Epithelial cell of esophagus (primary cell): ENCODE data around the gene HIF3A.
"Not testable (repeated sequence)": the region's sequence is repeated elsewhere in the genome, so short reads cannot be mapped to it uniquely, and the experiment has no call there.

Experiments
- DNase-seq: peaks from one replicate; pipeline ENCODE4 v3.0.0; 2010; ENCODE audit warnings: low read depth
- H3K4me3 ChIP-seq: 2 replicates; pipeline ENCODE4 v1.5.1; 2011; ENCODE audit warnings: mild to moderate bottlenecking, low read length, control low read depth
- TF ChIP-seq, protein P1 (sequence below): IDR thresholded peaks from 2 replicates; pipeline ENCODE4 v1.5.1; 2011; ENCODE audit warnings: low read depth, mild to moderate bottlenecking, low read length, control low read depth, inconsistent platforms; ENCODE audit not compliant: insufficient read depth; ENCODE audit errors: missing control alignments

The HIF3A gene

DNA sequence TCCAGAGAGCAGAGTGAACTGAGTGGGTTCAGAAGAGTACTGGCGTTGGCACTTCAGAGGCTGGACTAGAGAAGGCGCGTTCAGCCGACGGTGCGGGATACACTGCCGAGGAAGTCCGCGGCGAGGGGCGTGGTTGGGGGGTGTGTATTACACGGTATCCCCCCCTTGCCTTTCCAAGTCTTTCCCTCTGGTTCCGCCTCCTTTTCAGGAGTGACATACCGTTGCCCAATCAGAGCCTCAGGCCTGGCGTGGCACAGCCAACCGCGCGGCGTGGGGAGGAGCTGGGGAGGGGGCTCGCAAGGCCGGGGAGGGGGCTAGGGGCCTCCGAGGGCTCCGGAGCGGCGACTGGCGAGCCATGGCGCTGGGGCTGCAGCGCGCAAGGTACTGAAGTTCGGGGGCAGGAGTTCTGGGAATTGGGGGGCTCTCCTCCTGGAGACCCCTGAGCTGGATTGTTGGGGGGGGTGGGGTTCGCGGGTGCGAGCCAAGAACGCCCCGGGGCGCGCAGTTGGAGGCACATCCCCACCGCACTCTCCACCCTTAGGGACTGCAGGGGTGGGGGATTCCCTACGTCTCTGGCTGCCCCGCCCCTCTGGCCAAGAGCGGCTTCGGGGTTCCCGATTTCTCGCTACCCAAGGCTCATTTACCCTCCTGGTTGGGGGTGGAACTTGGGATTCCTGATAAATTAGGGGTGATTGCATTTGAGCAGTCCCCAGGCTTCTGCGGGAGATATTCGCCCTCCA lies at the start of gene HIF3A:
Gene HIF3A (plus strand): TSS at position 321 of the 740 bp plus-strand sequence. CDS start 35 bp downstream, at position 356.
- peak within 1 kb of the TSS; percentile 30 for H3K4me3 ChIP-seq
- TF ChIP-seq, protein P1, sequence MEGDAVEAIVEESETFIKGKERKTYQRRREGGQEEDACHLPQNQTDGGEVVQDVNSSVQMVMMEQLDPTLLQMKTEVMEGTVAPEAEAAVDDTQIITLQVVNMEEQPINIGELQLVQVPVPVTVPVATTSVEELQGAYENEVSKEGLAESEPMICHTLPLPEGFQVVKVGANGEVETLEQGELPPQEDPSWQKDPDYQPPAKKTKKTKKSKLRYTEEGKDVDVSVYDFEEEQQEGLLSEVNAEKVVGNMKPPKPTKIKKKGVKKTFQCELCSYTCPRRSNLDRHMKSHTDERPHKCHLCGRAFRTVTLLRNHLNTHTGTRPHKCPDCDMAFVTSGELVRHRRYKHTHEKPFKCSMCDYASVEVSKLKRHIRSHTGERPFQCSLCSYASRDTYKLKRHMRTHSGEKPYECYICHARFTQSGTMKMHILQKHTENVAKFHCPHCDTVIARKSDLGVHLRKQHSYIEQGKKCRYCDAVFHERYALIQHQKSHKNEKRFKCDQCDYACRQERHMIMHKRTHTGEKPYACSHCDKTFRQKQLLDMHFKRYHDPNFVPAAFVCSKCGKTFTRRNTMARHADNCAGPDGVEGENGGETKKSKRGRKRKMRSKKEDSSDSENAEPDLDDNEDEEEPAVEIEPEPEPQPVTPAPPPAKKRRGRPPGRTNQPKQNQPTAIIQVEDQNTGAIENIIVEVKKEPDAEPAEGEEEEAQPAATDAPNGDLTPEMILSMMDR = no peak
- DNase-seq = no peak

DNA sequence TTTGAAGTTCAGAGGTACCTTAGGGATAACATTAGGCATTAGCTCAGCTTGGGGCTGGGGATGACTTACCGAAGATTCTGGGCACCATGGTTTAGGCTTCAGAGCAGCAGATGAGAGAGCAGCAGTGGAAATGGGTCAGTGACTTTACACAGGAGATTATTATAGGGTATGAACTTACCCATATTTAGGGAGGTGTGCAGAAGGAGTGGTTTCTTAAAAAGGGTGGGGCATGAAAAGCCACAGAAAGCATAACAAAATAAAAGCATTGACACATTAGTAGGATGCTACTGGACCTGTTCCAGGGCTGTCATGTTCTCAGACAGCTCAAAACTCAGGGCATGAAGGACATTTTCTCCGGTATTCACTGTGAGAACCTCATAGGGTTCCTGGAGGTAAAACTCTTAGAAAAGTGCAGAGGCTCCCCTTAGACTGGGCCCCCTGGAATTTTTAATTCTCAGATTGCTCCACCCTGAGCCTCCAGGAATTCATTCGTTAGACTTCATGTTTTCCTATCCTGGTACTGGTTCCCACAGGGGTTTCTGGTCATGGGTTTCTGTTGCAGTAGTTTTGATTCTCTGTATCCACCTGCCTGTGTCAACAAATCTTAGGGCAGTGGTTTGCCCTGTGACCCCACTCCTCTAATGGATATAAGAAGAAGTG lies 46.6 kb upstream of the HIF3A start:
- TF ChIP-seq, protein P1 = no peak
- H3K4me3 ChIP-seq = no peak overlapping the region
- no peak for DNase-seq

DNA sequence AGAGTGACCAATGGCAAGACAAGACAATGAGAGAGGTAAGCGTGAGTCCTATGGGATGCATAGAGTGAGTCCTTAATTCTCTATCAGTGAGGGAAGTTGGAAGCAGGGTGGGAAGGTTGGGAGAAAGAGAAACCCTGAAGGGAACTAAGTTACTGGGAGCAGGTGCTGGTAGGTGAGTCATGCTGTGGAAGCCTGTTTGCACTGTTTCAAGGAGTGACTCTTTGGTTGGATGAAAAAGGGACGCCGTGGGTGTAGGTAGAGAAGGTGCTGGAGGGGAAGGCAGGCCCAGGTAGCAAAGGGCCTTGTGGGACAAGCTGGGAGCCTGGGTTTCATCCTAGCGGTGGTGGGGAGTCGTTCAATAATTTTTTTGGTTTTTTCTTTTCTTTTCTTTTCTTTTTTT lies 45.4 kb upstream of the HIF3A start:
- H3K4me3 ChIP-seq = no peak overlapping the region
- TF ChIP-seq, protein P1 = no peak

DNA sequence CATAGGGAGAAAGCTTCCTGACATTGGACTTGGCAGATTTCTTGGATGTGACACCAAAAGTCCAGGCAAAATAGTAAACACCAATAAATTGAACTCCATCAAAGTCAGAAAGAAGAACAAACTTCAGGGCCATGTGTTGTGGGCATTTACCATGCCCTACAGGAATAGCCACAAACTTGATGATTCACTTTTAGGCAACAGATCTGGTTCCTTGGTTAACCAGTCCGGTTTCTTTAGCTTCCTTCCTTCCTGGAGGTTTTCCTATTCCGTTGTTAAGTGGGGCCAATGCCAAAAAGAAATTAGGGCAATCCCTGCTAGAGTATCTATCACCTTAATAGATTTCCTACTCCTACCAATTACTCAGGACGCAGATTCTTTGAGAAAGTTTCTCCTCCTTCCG lies 42.1 kb upstream of the HIF3A start:
- no peak overlapping the region for H3K4me3 ChIP-seq
- DNase-seq = peak; percentile 73
- TF ChIP-seq, protein P1 = no peak

More for the DNA sequence above, 45.4 kb upstream of the HIF3A start:
- DNase-seq = peak; percentile 85

DNA sequence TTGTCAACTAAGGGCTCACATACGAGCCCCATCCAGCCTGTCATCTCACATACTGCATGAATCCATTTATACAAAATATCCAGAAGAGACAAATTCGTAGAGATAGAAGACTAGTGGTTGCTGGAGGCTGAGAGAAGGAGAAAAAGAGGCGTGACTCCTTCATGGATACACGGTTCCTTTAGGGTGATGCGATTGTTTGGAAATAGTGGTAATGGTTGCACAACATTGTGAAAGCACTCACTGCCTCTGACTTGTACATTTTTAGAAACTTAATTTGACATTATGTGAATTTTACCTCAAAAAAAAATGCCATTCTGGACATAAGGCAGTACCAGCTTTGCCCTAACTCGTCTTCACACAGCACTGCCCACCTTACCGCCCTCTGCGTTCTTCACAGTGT lies 40.0 kb upstream of the HIF3A start:
- no peak overlapping the region for H3K4me3 ChIP-seq
- TF ChIP-seq, protein P1 = no peak
- peak; percentile 72 for DNase-seq

DNA sequence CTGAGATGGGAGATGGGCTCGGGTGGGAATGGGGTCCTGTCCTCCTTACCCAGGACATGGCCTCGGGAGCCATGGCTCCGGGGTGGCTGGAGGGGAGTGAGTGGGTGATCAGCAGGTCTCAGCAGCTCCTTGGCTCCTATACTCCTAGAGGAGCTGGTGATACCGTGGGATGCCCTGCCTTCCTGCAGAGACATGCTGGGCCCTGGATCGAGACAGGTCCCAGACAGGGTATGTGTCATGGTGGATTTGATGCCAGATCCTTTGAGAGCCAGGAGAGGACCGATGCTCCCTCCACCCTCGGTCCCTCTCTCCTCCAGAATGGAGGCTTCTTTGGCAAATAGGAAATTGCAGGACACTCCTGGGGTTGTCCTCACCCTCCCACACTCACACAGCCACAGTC lies 35.3 kb upstream of the HIF3A start:
- H3K4me3 ChIP-seq = not testable (repeated sequence)
- DNase-seq = peak; percentile 55

DNA sequence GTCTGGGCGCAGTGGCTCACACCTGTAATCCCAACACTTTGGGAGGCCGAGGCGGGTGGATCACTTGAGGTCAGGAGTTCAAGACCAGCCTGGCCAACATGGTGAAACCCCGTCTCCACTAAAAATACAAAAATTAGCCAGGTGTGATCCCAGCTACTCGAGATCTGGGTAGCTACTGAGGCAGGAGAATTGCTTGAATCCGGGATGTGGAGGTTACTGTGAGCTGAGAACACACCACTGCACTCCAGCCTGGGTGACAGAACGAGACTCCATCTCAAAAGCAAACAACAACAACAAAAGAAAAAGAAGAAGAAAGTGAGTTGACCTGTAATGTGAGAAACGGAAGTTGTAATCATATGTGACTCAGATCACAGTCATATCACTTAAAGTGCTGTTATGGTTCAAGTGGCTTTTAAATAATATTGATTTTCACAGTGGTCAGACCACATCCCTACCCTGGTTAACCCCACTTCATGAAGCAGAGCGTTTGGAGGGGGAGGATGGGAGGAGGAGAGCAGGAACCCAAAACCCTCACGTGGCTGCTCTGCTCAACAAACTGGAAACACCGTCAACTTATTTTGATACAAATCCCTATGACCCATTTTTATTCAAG lies 34.1 kb upstream of the HIF3A start:
- peak; percentile 77 for DNase-seq
- not testable (repeated sequence) for H3K4me3 ChIP-seq

DNA sequence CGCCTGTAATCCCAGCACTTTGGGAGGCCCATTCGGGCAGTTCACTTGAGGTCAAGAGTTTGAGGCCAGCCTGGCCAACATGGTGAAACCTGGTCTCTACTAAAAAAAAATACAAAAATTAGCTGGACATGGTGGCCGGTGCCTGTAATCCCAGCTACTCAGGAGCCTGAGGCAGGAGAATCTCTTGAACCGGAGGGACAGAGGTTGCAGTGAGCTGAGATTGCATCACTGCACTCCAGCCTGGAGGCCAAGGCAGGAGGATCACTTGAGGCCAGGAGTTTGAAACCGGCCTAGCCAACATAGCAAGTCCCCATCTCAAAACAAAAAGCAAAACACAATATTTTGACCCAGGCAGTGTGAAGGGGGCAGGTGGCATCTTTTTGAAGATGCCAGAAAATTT lies 32.0 kb upstream of the HIF3A start:
- H3K4me3 ChIP-seq, DNase-seq: not testable (repeated sequence)
